DND-41 (cell line): ENCODE results near the gene PGK1.

Experiments used
- EZH2 ChIP-seq: IDR thresholded peaks from 3 replicates; pipeline ENCODE4 v1.6.1; 2012; ENCODE audit warnings: borderline replicate concordance, low read depth, mild to moderate bottlenecking, moderate library complexity, low read length, inconsistent platforms; ENCODE audit not compliant: severe bottlenecking
- TF ChIP-seq, protein P1 (sequence below): IDR thresholded peaks from 2 replicates; pipeline ENCODE4 v1.5.1; 2012; ENCODE audit warnings: borderline replicate concordance, low read length, moderate library complexity, mild to moderate bottlenecking; ENCODE audit not compliant: poor library complexity, severe bottlenecking; ENCODE audit errors: extremely low read depth

DNA sequence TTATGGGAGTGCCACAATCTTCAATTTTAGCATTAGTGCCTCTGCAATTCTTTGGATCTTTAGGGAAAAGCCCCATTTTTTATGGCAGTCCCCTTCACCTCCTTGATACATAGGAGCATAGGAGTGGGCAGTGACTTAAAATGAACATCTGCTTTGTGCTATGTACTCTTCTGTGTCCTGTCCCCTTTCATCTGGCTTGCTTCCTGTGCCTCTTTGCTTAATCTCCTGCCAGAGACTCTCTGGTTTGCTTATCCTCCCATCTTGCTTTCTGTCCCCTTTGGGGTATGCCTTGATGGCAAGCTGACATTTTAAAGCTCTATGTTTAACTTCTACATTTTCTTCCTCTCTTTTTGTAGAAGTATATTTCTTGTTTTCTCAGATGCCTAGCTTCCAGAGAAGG is 12.3 kb downstream of the PGK1 start:
- no peak for TF ChIP-seq EZH2
- TF ChIP-seq, protein P1, sequence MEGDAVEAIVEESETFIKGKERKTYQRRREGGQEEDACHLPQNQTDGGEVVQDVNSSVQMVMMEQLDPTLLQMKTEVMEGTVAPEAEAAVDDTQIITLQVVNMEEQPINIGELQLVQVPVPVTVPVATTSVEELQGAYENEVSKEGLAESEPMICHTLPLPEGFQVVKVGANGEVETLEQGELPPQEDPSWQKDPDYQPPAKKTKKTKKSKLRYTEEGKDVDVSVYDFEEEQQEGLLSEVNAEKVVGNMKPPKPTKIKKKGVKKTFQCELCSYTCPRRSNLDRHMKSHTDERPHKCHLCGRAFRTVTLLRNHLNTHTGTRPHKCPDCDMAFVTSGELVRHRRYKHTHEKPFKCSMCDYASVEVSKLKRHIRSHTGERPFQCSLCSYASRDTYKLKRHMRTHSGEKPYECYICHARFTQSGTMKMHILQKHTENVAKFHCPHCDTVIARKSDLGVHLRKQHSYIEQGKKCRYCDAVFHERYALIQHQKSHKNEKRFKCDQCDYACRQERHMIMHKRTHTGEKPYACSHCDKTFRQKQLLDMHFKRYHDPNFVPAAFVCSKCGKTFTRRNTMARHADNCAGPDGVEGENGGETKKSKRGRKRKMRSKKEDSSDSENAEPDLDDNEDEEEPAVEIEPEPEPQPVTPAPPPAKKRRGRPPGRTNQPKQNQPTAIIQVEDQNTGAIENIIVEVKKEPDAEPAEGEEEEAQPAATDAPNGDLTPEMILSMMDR: no peak
